Stimulated activated CD8-positive, alpha-beta memory T cell treated with anti-CD3 and anti-CD28 coated beads, Interleukin-15, amount 100 ng/mL, for 24 hours (primary cell): Measurements from ENCODE around the gene PEX14.

Experiments
- DNase-seq: peaks from one replicate; pipeline ENCODE4 v3.0.0-alpha.2; 2020; ENCODE audit warnings: low read depth

The PEX14 gene

DNA sequence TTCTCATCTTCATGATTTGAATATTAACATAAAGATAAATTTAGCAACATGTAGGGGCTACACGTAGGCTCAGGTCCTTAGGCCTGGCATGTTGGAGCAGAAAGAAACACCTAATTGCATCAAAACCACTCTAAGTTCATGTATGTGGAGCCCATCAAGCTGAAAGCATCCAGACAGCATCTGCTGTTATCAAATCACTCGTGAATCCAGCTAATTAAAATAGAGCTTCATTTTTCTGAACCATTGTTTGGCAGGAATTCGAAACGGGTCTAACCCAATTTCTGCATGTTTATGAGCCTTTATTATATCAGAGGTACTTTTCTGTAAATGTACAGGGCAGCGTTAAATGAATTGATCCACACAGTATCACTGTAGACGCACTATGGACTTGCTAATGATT is 45.7 kb downstream of the PEX14 start:
- no peak for DNase-seq

DNA sequence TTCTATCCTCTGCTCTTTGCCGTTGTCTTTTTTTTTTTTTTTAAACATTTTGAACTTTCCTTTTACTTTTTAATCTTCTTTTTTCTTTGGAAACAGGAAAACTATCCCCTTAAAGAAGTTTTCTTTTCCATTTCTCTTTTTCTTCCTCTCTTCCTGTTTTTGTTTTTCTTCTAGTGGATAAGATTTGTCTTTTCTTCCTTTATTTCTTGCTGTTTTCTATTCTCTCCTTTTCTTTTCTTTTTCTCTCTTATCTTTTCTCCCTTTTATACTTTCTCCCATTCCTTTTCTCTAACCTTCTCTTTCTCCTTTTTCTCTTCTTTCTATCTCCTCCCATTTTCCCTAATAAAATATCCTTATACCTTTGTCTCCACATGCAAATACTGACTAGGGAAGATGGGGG is 46.2 kb downstream of the PEX14 start:
- DNase-seq: no peak

DNA sequence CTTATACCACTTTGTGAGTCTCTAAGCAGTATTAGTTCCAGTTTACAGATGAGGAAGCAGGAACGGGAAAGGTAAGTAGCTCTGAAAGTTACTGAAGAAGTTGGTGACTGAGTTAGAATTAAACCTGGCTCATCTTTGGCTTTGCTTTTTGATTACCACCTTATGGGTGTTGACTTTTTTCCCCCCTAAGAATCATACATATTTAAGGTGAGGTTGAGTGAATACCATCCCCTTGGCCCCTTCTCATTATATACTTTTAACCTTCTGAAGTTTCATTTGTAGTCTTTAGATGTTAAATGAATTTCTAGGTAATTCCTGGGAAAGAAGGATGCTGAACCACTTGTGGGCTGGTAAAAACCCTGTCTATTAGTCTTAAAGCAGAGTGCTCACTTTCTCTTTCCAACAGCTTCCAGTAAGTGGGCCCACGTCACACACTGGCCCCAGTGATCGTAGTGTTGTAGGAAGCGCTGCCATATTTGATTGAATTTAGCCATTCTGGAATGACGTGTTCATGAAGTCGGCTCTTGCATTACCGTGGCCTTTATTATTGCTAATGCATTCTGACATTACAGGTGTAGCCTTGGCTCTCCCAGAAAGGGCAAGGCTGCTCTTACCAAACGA is 46.9 kb downstream of the PEX14 start:
- DNase-seq: no peak

DNA sequence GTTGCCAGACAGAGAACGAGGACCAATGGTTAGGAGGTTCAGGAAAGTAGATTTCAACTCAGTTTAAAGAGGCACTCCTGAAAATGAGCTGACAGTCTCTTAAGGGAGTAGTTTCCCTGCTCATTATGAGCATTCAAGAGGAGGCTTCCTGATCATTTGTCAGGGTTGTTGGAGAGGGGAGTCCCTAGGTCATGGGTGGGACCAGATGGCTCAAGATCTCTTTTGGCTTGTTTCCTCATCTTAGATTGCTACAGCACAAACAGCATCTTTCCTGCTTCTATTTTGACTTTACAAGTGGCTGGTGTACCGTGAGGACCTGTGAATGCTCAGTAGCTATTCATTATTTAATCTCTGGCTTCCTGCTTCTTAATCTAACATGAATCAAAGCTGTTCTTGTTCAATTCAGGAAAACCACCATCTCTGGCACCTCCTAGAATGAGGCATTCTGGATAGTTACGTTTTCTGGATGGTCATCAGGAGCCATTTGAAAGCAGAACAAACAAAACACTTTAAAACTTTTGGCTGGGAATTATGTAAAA is 47.6 kb downstream of the PEX14 start:
- DNase-seq: no peak

- DNase-seq: no peak
Observed at GRCh38 chr1:10525208-10525607, 50.5 kb downstream of the PEX14 start.

DNA sequence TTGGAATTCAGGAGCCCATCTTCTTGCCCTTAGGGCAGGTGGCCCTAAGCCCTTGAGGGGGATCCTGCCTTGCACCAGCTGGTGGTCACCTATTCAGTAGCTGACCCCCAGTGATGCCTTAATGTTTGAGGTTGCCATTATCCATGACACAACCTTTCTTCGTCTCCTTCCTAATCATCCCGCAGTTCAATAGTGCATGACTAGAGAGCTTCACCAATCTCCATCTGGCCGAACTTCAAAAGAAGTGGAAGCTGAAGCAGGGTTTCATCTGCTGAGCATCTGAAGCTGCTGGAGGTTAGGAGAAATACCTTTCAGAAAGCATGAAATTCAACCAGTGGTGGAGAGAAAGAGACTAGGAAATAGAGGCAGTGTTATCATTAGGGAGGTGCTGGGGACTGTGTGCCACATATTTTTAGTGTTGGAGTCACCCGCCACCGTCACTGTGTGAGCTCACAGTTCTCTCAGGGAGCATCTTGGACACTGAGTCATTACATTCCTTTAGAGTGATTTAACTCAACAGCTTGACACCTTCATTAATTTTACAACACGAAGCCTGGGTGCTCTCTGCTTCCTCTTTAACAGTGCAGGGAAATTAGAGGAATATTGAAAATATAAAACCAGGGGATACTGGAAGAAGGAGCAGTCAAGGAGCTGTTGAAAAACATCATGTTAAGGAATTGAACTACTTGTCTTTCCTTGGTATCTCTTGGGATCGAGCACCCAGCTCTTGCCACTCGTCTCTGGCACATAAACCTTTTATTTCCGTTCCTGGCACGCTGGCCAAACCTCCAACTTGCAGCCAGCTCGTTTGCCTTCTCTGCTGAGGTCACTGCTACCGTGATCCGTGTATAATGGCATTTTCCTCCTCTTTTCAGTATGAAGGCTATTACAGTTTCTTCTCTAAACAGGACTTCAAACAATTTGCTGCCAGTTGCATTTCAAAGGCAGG is 53.6 kb downstream of the PEX14 start:
- no peak for DNase-seq

GRCh38 chr1:10529091-10529490 is 54.3 kb downstream of the PEX14 start:
- DNase-seq: no peak

DNA sequence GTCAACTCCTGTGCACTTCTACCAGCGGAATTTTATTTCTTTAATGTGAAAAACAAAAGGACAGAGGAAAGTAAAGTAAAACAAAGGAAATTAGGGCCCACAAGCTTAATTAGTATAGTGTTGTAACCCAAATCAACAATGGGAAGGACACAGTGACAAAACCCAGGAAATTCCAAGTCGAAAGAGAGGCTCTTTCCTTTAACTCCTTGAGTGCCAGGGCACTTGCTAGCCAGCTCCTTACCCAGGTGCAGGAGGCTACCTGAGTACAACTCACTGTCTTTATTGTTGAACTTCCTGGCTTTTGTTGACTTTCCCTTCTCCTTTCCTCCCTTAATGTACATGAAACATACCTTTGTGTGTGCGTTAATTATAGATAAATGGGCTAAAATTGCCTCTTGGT is 55.0 kb downstream of the PEX14 start:
- DNase-seq: no peak

DNA sequence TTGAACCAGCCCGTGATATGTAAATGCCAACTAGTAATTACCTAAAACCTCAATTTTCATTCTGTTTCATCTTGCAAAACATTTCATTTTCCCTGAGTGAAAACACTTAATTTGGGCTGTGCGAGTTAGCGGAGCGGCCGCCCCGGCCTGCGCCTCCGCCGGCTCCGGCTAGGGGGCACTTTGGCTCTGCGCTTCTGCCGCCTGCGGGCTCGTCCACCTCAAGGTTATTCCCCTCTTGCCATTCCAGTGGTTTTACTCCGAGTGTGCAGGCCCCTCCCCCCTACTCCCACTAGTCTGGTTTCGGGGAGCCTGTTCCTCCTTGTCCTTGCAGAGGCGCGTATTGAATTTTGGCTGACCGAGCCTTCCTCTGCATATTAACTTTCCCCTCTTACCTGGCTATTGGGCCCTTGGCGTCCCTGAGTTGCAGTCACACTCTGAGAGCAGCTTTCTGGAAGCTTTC is 55.6 kb downstream of the PEX14 start:
- DNase-seq: no peak

DNA sequence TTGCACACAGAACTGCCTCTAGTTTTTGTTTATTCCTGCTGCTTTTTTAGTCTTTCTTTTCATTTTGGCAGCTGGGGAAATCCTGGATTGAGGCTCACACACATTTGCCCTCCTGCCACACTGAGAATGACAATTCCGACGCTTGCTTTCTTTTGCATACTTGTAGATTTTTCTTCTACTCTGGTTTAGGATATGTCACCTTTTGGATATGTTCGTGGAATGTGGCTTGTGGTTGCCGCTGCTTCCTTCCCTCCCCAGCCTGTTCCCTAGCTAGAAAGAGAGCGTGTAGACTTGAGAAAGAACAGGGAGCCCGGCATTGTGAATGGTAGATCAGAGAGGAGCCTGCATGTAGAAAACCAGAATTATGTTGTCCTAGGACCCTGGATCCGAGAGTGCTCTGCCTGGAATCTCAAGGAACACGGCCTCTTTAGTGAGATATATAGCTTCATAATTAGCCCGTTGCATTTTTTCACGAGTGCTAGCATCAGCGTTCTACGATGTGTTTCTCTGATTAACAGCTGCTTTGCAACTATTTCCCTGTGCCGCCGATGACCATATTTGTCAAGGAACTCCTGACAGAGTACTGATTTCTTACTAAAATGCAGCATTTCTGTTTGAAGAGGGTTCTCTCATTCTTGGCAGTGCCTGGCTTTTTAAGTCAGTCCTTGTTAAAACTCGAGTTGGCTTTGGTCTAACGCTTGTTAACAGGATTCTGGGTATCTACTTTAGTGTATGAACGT is 56.2 kb downstream of the PEX14 start:
- no peak for DNase-seq

DNA sequence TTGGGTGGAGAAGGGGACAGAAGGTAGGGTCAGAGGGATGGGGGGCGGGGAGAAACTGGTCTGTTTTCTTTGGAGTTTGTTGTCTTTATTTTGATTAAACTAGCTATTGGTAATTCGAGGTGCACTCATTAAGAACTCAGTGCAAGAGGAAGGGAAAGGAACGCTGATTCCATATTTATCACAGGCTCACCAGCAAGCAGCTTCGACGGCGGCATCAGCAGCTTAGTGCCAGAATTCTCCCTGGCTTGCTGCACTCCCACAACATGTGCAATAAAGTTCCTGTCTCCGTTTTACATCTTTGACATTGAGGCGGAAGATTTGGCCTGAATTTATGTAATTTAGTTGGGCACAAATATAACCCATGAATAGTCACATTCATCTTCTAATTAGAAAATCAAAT is 57.6 kb downstream of the PEX14 start:
- DNase-seq: no peak

GRCh38 chr1:10534519-10534918 is 59.8 kb downstream of the PEX14 start:
- DNase-seq: no peak

DNA sequence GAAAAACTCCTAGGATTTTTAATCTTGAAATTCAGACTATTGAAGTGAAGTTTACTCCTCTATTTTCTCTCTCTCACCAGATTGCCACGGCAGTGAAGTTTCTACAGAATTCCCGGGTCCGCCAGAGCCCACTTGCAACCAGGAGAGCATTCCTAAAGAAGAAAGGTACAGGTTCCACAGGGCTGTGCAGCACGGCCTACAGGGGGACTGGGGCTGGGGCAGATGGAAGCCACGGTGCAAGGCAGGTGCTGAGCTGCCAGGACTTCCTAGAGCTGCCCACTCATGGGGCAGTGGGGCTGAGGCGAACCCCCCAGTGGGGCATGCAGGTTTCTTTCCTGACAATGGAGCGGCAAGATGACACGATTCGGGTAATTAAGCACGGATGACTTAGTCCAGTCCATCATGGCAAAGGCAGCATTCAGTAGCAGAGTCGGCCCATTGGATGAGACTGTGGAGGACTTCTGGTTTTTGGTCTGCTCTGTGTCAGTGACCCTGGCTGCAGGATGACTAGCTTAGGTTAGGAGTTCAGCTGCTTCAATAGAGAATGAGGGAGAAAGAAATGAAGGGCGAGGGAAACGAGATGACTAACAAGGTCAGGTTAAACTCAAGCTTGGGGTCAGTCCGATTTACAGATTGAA is 61.5 kb downstream of the PEX14 start:
- no peak for DNase-seq

GRCh38 chr1:10537082-10537766 is 62.5 kb downstream of the PEX14 start:
- no peak for DNase-seq

- no peak for DNase-seq
Observed at GRCh38 chr1:10538646-10539355, 64.1 kb downstream of the PEX14 start.

DNA sequence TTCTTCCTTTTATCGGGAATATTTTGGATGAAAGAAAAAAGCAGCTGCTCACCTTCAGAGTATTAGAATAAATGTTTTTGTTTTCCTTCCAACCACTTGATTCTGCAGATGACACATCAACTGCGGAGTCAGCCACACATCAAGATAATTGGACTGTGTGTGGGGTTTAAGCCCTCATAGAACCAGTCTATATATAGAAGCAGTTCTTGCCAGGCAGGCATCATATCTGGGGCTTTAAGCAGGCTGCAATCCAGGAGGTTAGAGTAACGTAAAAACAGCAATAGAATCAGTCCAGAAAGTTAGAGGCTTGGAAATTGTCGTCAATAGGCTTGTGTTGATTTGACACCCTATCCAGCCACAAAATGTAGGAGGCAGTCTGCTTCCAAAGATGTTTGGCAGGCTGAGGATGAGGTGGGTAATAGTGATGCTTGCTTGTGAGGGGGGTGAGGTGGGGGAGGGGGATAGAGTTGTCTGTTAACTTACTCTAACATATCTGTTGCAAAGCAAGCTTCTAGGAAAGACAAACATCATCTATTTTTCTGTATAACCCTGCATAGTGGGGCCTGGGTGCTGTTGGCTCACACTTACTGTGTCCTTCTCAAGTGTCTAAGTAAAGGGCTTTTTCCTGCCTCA is 64.8 kb downstream of the PEX14 start:
- no peak for DNase-seq

GRCh38 chr1:10540277-10541005 is 65.7 kb downstream of the PEX14 start:
- DNase-seq: no peak

- no peak for DNase-seq
Observed at GRCh38 chr1:10541286-10541685, 66.5 kb downstream of the PEX14 start.

- DNase-seq: no peak
Observed at GRCh38 chr1:10544239-10544638, 69.5 kb downstream of the PEX14 start.

- no peak for DNase-seq
Observed at GRCh38 chr1:10546896-10547295, 72.1 kb downstream of the PEX14 start.
